GM12878 (cell line): ENCODE measurements around the gene ARHGEF18. TPM values are rescaled to one million over a fixed set of nuclear protein-coding genes. Genes with fewer than 3 reads are reported as not detected.
A peak's percentile ranks its signal among the peaks of the same experiment; 100 is the strongest.

Experiments
- ATAC-seq: fragments of 200-7000 bp; cut with Tn5 transposase; 3 replicates; pipeline ENCODE4 v1.9.1; 2020; ENCODE audit warnings: mild to moderate bottlenecking, moderate library complexity
- BruUV-seq: library from RNA; stranded (reverse); fragments of 400-500 nt; replicated peaks from 2 replicates; lab custom pipeline; 2021; lab: Mats Ljungman, UMichigan
- CTCF ChIA-PET: fragments of 300-600 bp; sonication (Branson Sonifier 250); formaldehyde crosslinking; extraction: SDS; loops from one replicate; lab custom pipeline; 2021; ENCODE audit warnings: inconsistent platforms; lab: Yijun Ruan, JAX
- POLR2A ChIA-PET: fragments of 350-600 bp; formaldehyde crosslinking; extraction: SDS; loops from one replicate; lab custom pipeline; 2021; ENCODE audit warnings: inconsistent platforms; lab: Charles Lee
- RAD21 ChIA-PET: fragments of 300-600 bp; sonication (Branson Sonifier 250); formaldehyde crosslinking; loops from one replicate; lab custom pipeline; 2023; ENCODE audit warnings: antibody characterized with exemption; ENCODE audit not compliant: unreplicated experiment; lab: Charles Lee
- SMC1A ChIA-PET: fragments of 300-600 bp; sonication (Branson Sonifier 250); formaldehyde crosslinking; loops from one replicate; lab custom pipeline; 2023; ENCODE audit not compliant: unreplicated experiment, uncharacterized antibody; lab: Charles Lee
- DNase-seq: peaks from one replicate; pipeline ENCODE4 v3.0.0-alpha.2; 2011; ENCODE audit warnings: low read depth, low spot score
- FAIRE-seq: peaks from 3 replicates; lab custom pipeline; 2011; peaks lifted over from hg19 to GRCh38; lab: Jason Lieb, UNC
- H2AFZ ChIP-seq: 2 replicates; pipeline ENCODE4 v1.6.0; 2011; ENCODE audit warnings: low read depth, low read length, control low read depth; ENCODE audit not compliant: control insufficient read depth
- H3K27ac ChIP-seq: 2 replicates; pipeline ENCODE4 v1.5.1; 2011; ENCODE audit warnings: control low read depth; ENCODE audit not compliant: control insufficient read depth, insufficient read depth
- H3K27me3 ChIP-seq, 2 experiments: replicated peaks in 1 of 2; 2 replicates each; pipeline versions ENCODE4 v1.6.0 to v1.6.1; 2011; ENCODE audit warnings: low read length in 1 of 2; ENCODE audit not compliant: control insufficient read depth in 2 of 2, insufficient read depth in 2 of 2
- H3K36me3 ChIP-seq, 2 experiments: 2 replicates each; pipeline ENCODE4 v1.5.1; 2011; ENCODE audit warnings: low read length in 1 of 2; ENCODE audit not compliant: control insufficient read depth in 2 of 2, insufficient read depth in 2 of 2
- H3K4me1 ChIP-seq: 2 replicates; pipeline ENCODE4 v1.6.1; 2011; ENCODE audit warnings: mild to moderate bottlenecking, low read length, moderate library complexity, mixed read lengths; ENCODE audit not compliant: control insufficient read depth, insufficient read depth
- H3K4me2 ChIP-seq: 2 replicates; pipeline ENCODE4 v1.6.0; 2011; ENCODE audit warnings: control low read depth; ENCODE audit not compliant: control insufficient read depth, insufficient read depth
- H3K4me3 ChIP-seq: fragments of 200-600 bp; sonication (generic); 2 replicates; pipeline ENCODE4 v1.5.1; 2016
- H3K79me2 ChIP-seq: 2 replicates; pipeline ENCODE4 v1.6.0; 2011; ENCODE audit warnings: low read length; ENCODE audit not compliant: control insufficient read depth, insufficient read depth
- H3K9ac ChIP-seq: 2 replicates; pipeline ENCODE4 v1.8.0; 2011; ENCODE audit warnings: low read length, control low read depth, mixed read lengths; ENCODE audit not compliant: control insufficient read depth, insufficient read depth
- H3K9me3 ChIP-seq: replicated peaks from 3 replicates; pipeline ENCODE4 v1.5.1; 2011; ENCODE audit warnings: mild to moderate bottlenecking, low read length; ENCODE audit not compliant: control insufficient read depth, insufficient read depth
- H4K20me1 ChIP-seq: 2 replicates; pipeline ENCODE4 v1.6.0; 2011; ENCODE audit not compliant: control insufficient read depth, insufficient read depth
- BCL11A ChIP-seq: IDR thresholded peaks from 2 replicates; pipeline ENCODE4 v1.6.1; 2011; ENCODE audit warnings: low read depth, low read length
- BHLHE40 ChIP-seq, 2 experiments: fragments of 450-650 bp in 1 of 2; IDR thresholded peaks; 2 replicates each; pipeline ENCODE4 v1.6.1; 2011 to 2017; ENCODE audit warnings: low read depth in 2 of 2, borderline replicate concordance in 1 of 2, improper control_type of control experiment in 1 of 2, low read length in 1 of 2, mild to moderate bottlenecking in 1 of 2
- CBX3 ChIP-seq: fragments of 200-600 bp; sonication (generic); IDR thresholded peaks from 2 replicates; pipeline ENCODE4 v1.6.1; 2016; ENCODE audit warnings: low read depth, borderline replicate concordance
- CREB1 ChIP-seq: IDR thresholded peaks from 2 replicates; pipeline ENCODE4 v1.6.1; 2012; ENCODE audit warnings: low read depth, mild to moderate bottlenecking, inconsistent platforms
- CREM ChIP-seq: IDR thresholded peaks from 2 replicates; pipeline ENCODE4 v1.6.1; 2014; ENCODE audit warnings: antibody characterized with exemption, low read depth
- E2F4 ChIP-seq: IDR thresholded peaks from 2 replicates; pipeline ENCODE4 v1.6.1; 2012; ENCODE audit warnings: low read depth, low read length, improper control_type of control experiment
- E2F8 ChIP-seq: fragments of 450-650 bp; IDR thresholded peaks from 2 replicates; pipeline ENCODE4 v1.6.1; 2018; ENCODE audit warnings: mild to moderate bottlenecking, low read depth, moderate library complexity; ENCODE audit not compliant: partially characterized antibody
- HDGF ChIP-seq: fragments of 450-650 bp; IDR thresholded peaks from 2 replicates; pipeline ENCODE4 v1.6.1; 2016; ENCODE audit warnings: antibody characterized with exemption
- IKZF2 ChIP-seq, 2 experiments: fragments of 450-650 bp; IDR thresholded peaks; 2 replicates each; pipeline ENCODE4 v1.6.1; 2017; ENCODE audit warnings: mild to moderate bottlenecking in 2 of 2, moderate library complexity in 2 of 2
- JUND ChIP-seq: IDR thresholded peaks from 2 replicates; pipeline ENCODE4 v1.6.1; 2012; ENCODE audit warnings: low read depth, mild to moderate bottlenecking, low read length, improper control_type of control experiment, moderate library complexity
- MXI1 ChIP-seq: fragments of 150-350 bp; IDR thresholded peaks from 2 replicates; pipeline ENCODE4 v1.6.1; 2011; ENCODE audit warnings: low read depth, mild to moderate bottlenecking, inconsistent platforms, low read length, improper control_type of control experiment
- NR2C2 ChIP-seq: IDR thresholded peaks from 2 replicates; pipeline ENCODE4 v1.6.1; 2011; ENCODE audit warnings: borderline replicate concordance, low read depth; ENCODE audit not compliant: control insufficient read depth, insufficient read length
- PAX5 ChIP-seq: IDR thresholded peaks from 2 replicates; pipeline ENCODE4 v1.6.1; 2011; ENCODE audit warnings: low read depth, low read length, borderline replicate concordance
- POU2F2 ChIP-seq: IDR thresholded peaks from 3 replicates; pipeline ENCODE4 v1.6.1; 2011; ENCODE audit warnings: low read depth, mild to moderate bottlenecking, low read length, borderline replicate concordance
- ZNF24 ChIP-seq: fragments of 450-650 bp; IDR thresholded peaks from 2 replicates; pipeline ENCODE4 v1.6.1; 2017; ENCODE audit warnings: antibody characterized with exemption, mild to moderate bottlenecking
- WGBS: methylation state at CpG from one replicate; pipeline ENCODE4 v1.1.6; 2016; ENCODE audit warnings: low lambda C conversion rate; ENCODE audit not compliant: insufficient replicate concordance, insufficient coverage; ENCODE audit errors: missing lambda C conversion rate; 5-methylcytosine and 5-hydroxymethylcytosine counted together
- in situ Hi-C: fragments of 300-500 bp; cut with MboI; formaldehyde crosslinking; loops from 9 replicates; pipeline ENCODE4 v1.14.3; 2018; ENCODE audit warnings: mixed read lengths
- intact Hi-C: fragments of 100-400 bp; cut with micrococcal nuclease; formaldehyde crosslinking; loops from one replicate; pipeline ENCODE4 v1.14.2; 2022; ENCODE audit not compliant: unreplicated experiment
- polyA plus RNA-seq, 11 experiments: library from polyadenylated mRNA; depleted of rRNA in 4 of 11; unstranded in 6 of 11; stranded (reverse) in 5 of 11; fragments of >200 nt; fragmentation: Nextera tagmentation in 4 of 11; fragmentation: Illumina TruSeq in 1 of 11; extraction: Ambion mirVana in 4 of 11; extraction: Trizol in 1 of 11; gene quantifications; 1 replicate in 1 of 11; 2 replicates in 10 of 11; pipeline versions ENCODE4 v1.2.1 to v1.2.3, GENCODE V29; 2011 to 2016; ENCODE audit warnings: inconsistent platforms in 2 of 11, missing spikeins in 2 of 11, low read depth in 1 of 11
- total RNA-seq, 4 experiments: library from RNA; depleted of rRNA in 3 of 4; stranded (reverse); fragments of >200 nt in 3 of 4; fragmentation: Illumina TruSeq in 1 of 4; extraction: Trizol in 1 of 4; gene quantifications; 2 replicates each; pipeline versions ENCODE4 v1.2.1 to v1.2.3, GENCODE V29; 2013 to 2021

The ARHGEF18 gene
- total and polyA plus RNA-seq, 10 of the 15 experiments (the other 5 are each of a cell fraction or from before 2014, with no cell fraction given) = 0.31 to 32.3 (median 13.4) TPM

GRCh38 chr19:7346488-7346971 lies 2.2 kb upstream of the ARHGEF18 start:
- H3K4me3 ChIP-seq = no peak overlapping the region
- H3K27me3 ChIP-seq = no peaks in the 10 kb centered on the region
- CTCF ChIA-PET = interaction anchor here (0.6 to 2.0 kb wide), 5 partner anchors 8 to 198 kb away, joined by 3 to 12 read pairs (median 11); no protein-coding TSS in a partner anchor
- SMC1A ChIA-PET = interaction anchor here (1.2 to 2.2 kb wide), 3 partner anchors 8 to 41 kb away, joined by 3 to 20 read pairs (median 12); no protein-coding TSS in a partner anchor
- in situ Hi-C loops = no loop called here
- POLR2A ChIA-PET = interaction anchor here (0.6 to 2.0 kb wide), 2 partner anchors 13 to 992 kb away, joined by 3 to 12 read pairs; no protein-coding TSS in a partner anchor
- H3K4me2 ChIP-seq = peak overlapping the region; percentile 6; the same call in 1 of the 2 replicates
- no peak overlapping the region for H3K9ac ChIP-seq
- intact Hi-C loops = loop anchor here (5.0 kb wide), 1 partner anchor 41 kb away; no protein-coding TSS in a partner anchor
- no peaks in the 10 kb centered on the region; the same call in 2 of the 3 replicates for H3K9me3 ChIP-seq
- no peak overlapping the region for H2AFZ ChIP-seq
- RAD21 ChIA-PET = interaction anchor here (2.0 to 2.6 kb wide), 4 partner anchors 10 to 247 kb away, joined by 6 to 21 read pairs (median 14); no protein-coding TSS in a partner anchor
- TSS peak; percentile 61 for BruUV-seq
- no peak for TF ChIP-seq CREB1
- no peak for TF ChIP-seq ZNF24
- TF ChIP-seq BHLHE40 (IDR thresholded peaks at IDR 0.05; ENCODE audit: borderline replicate concordance in 1 of 2, low read depth in 2 of 2, low read length in 1 of 2) = peak; percentile 68 to 82
- peak; percentile 92 for TF ChIP-seq HDGF
- TF ChIP-seq PAX5 = no peak
- TF ChIP-seq POU2F2 = no peak
- no peak for TF ChIP-seq NR2C2
- TF ChIP-seq BCL11A = no peak
- TF ChIP-seq CREM = no peak
- TF ChIP-seq IKZF2 (IDR thresholded peaks at IDR 0.05) = no peak
- TF ChIP-seq JUND = no peak
- no peak for TF ChIP-seq E2F4
- TF ChIP-seq E2F8 = no peak
- TF ChIP-seq MXI1 = peak; percentile 33; the same call in 1 of the 2 replicates
- TF ChIP-seq CBX3 = no peak
- ATAC-seq (no peak), FAIRE-seq (no peak), DNase-seq (no peak)
- peak overlapping the region; percentile 6 for H3K27ac ChIP-seq
- no peaks in the 10 kb centered on the region; the same call in 1 of the 2 replicates for H3K79me2 ChIP-seq
- H3K36me3 ChIP-seq = no peaks in the 10 kb centered on the region
- H3K4me1 ChIP-seq = peaks cover 58% of the 10 kb centered on the region
- WGBS = 28% methylated on average over 7 of the region's 7 CpGs
- H4K20me1 ChIP-seq = no peaks in the 10 kb centered on the region
